OCI-LY7 (cell line): Measurements from ENCODE around the gene UBE4B. TPM values are rescaled to one million over a fixed set of nuclear protein-coding genes. Genes with fewer than 3 reads are reported as not detected.
"Not testable (repeated sequence)": the region's sequence is repeated elsewhere in the genome, so short reads cannot be mapped to it uniquely, and the experiment has no call there.

ENCODE experiments used
- BruUV-seq: library from RNA; stranded (reverse); fragments of 400-500 nt; replicated peaks from 2 replicates; lab custom pipeline; 2021; lab: Mats Ljungman, UMichigan
- CTCF ChIA-PET: fragments of 300-600 bp; sonication (Branson Sonifier 250); formaldehyde crosslinking; loops from one replicate; lab custom pipeline; 2022; ENCODE audit warnings: antibody characterized with exemption; ENCODE audit not compliant: unreplicated experiment; lab: Charles Lee
- POLR2A ChIA-PET: fragments of 300-600 bp; sonication (Branson Sonifier 250); formaldehyde crosslinking; loops from one replicate; lab custom pipeline; 2022; ENCODE audit warnings: antibody characterized with exemption; lab: Charles Lee
- DNase-seq: peaks from one replicate; pipeline ENCODE4 v3.0.0-alpha.2; 2015; ENCODE audit warnings: low spot score
- H2AFZ ChIP-seq: fragments of 200-600 bp; sonication (generic), shearing (Covaris generic); 2 replicates; pipeline ENCODE4 v1.6.1; 2014; ENCODE audit warnings: mild to moderate bottlenecking, antibody characterized with exemption, low read length, moderate library complexity
- H3K27ac ChIP-seq: fragments of 200-600 bp; sonication (generic); 2 replicates; pipeline ENCODE4 v1.5.1; 2014; ENCODE audit warnings: mixed run types, low read depth, mild to moderate bottlenecking, moderate library complexity, low read length, inconsistent platforms; ENCODE audit not compliant: poor library complexity, severe bottlenecking
- H3K36me3 ChIP-seq: fragments of 200-600 bp; sonication (generic); 2 replicates; pipeline ENCODE4 v1.6.1; 2014; ENCODE audit warnings: mild to moderate bottlenecking, antibody characterized with exemption, low read length, moderate library complexity, mixed read lengths; ENCODE audit not compliant: insufficient read depth
- H3K4me1 ChIP-seq: fragments of 200-600 bp; sonication (generic); 2 replicates; pipeline ENCODE4 v1.5.1; 2014; ENCODE audit warnings: mild to moderate bottlenecking, low read length; ENCODE audit not compliant: insufficient read depth, poor library complexity, severe bottlenecking
- H3K4me2 ChIP-seq: fragments of 200-600 bp; sonication (generic); 2 replicates; pipeline ENCODE4 v1.6.1; 2014; ENCODE audit warnings: mild to moderate bottlenecking, low read length
- H3K4me3 ChIP-seq: fragments of 200-600 bp; sonication (generic); 2 replicates; pipeline ENCODE4 v1.5.1; 2014; ENCODE audit warnings: mild to moderate bottlenecking, low read depth, low read length; ENCODE audit not compliant: poor library complexity, severe bottlenecking
- H3K79me2 ChIP-seq: fragments of 200-600 bp; sonication (generic); 2 replicates; pipeline ENCODE4 v1.6.1; 2016; ENCODE audit warnings: low read depth, mild to moderate bottlenecking, low read length, moderate library complexity, mixed read lengths; ENCODE audit not compliant: insufficient read depth
- H3K9me2 ChIP-seq: fragments of 200-600 bp; sonication (generic); 2 replicates; pipeline ENCODE4 v1.6.1; 2016; ENCODE audit warnings: mild to moderate bottlenecking, low read length, mixed read lengths; ENCODE audit not compliant: insufficient read depth
- H3K9me3 ChIP-seq: fragments of 200-600 bp; sonication (generic); 2 replicates; pipeline ENCODE4 v1.6.1; 2014; ENCODE audit warnings: mild to moderate bottlenecking, mixed run types, low read length, mixed read lengths
- H4K20me1 ChIP-seq: fragments of 200-600 bp; sonication (generic); 2 replicates; pipeline ENCODE4 v1.6.1; 2014; ENCODE audit warnings: mild to moderate bottlenecking, antibody characterized with exemption, low read length, moderate library complexity, mixed read lengths; ENCODE audit not compliant: insufficient read depth
- CTCF ChIP-seq: fragments of 200-600 bp; sonication (generic); conservative IDR thresholded peaks from 2 replicates; pipeline ENCODE4 v1.5.1; 2014; ENCODE audit warnings: mild to moderate bottlenecking, antibody characterized with exemption, low read length, moderate library complexity, mixed read lengths
- EZH2phosphoT487 ChIP-seq: fragments of 200-600 bp; sonication (generic); IDR thresholded peaks from 2 replicates; pipeline ENCODE4 v1.6.1; 2018; ENCODE audit warnings: low read depth, borderline replicate concordance, mild to moderate bottlenecking, mixed run types, antibody characterized with exemption, low read length, moderate library complexity, mixed read lengths
- intact Hi-C: fragments of 100-400 bp; cut with micrococcal nuclease; formaldehyde crosslinking; loops from one replicate; pipeline ENCODE4 v1.10.0; 2022; ENCODE audit not compliant: unreplicated experiment
- total RNA-seq, 2 experiments: library from RNA; depleted of rRNA in 1 of 2; stranded (reverse); fragments of >200 nt in 1 of 2; shearing (Covaris generic) in 1 of 2; gene quantifications; 2 replicates each; pipeline ENCODE4 v1.2.3, GENCODE V29; 2014 to 2022

Gene UBE4B
- total RNA-seq, 2 experiments from 2014 or later = 21.5 to 40.7 TPM

GRCh38 chr1:10001016-10001665 is 31.6 kb upstream of the UBE4B start:
- no peak overlapping the region for H3K4me3 ChIP-seq
- no peak for TF ChIP-seq EZH2phosphoT487
- no peak overlapping the region for H3K4me2 ChIP-seq
- no peaks in the 10 kb centered on the region for H3K9me2 ChIP-seq
- H3K79me2 ChIP-seq = no peaks in the 10 kb centered on the region
- no peak overlapping the region for H3K27ac ChIP-seq
- no peak overlapping the region for H2AFZ ChIP-seq
- ChIA-PET POLR2A (no interaction called here), CTCF (no interaction called here)
- no peaks in the 10 kb centered on the region for H4K20me1 ChIP-seq
- no peaks in the 10 kb centered on the region for H3K36me3 ChIP-seq
- H3K4me1 ChIP-seq = no peaks in the 10 kb centered on the region
- no peaks in the 10 kb centered on the region for H3K9me3 ChIP-seq
- no TSS peak for BruUV-seq
- intact Hi-C loops = no loop called here
- DNase-seq = no peak

DNA sequence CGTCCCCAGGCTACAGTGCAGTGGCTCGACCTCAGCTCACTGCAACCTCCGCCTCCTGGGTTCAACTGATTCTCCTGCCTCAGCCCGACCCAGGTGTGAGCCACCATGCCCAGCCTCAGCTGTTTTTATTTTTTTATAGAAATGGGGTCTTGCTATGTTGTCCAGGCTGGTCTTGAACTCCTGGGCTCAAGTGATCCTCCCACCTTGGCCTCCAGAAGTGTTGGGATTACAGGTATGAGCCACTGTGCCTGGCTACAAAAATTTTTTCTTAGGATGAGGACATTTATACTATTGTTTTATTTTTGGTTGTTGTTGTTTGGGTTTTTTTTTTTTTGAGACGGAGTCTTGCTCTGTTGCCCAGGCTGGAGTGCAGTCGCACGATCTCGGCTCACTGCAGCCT is 27.5 kb upstream of the UBE4B start:
- intact Hi-C loops, H3K4me2 ChIP-seq, DNase-seq, H3K4me3 ChIP-seq, H3K9me3 ChIP-seq, H3K27ac ChIP-seq, H4K20me1 ChIP-seq, H3K79me2 ChIP-seq, H3K36me3 ChIP-seq, CTCF ChIA-PET, H3K4me1 ChIP-seq, POLR2A ChIA-PET, BruUV-seq, H2AFZ ChIP-seq, H3K9me2 ChIP-seq: not testable (repeated sequence)

DNA sequence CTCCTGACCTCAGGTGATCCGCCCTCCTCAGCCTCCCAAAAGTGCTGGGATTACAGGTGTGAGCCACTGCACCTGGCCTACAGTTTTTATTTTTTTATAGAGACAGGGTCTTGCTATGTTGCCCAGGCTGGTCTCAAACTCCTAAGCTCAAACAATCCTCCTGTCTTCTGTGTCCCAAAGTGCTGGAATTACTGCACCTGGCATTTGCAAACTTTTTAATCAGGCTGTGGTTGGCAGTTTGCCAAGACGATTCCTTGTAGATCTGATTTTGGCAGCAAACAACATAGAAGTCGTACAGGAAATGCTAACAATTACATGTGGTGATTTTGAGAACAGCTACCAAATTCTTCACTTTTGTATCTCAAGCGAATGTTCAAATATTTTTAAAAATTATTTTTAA is 25.6 kb upstream of the UBE4B start:
- TF ChIP-seq CTCF (no peak), EZH2phosphoT487 (no peak)
- Histone ChIP-seq H4K20me1 (no peaks in the 10 kb centered on the region), H3K4me2 (no peak overlapping the region), H3K9me3 (no peaks in the 10 kb centered on the region), H3K9me2 (no peaks in the 10 kb centered on the region), H2AFZ (no peak overlapping the region), H3K4me1 (no peaks in the 10 kb centered on the region), H3K36me3 (no peaks in the 10 kb centered on the region), H3K79me2 (no peaks in the 10 kb centered on the region), H3K4me3 (no peak overlapping the region), H3K27ac (no peak overlapping the region)
- no TSS peak for BruUV-seq
- POLR2A ChIA-PET = interaction anchor here (1.2 kb wide), 1 partner anchor 9 kb away, joined by 3 read pairs; no protein-coding TSS in a partner anchor
- intact Hi-C loops = no loop called here
- no peak for DNase-seq
- CTCF ChIA-PET = no interaction called here
